ENCODE measurements around the gene DPM1.

DNA sequence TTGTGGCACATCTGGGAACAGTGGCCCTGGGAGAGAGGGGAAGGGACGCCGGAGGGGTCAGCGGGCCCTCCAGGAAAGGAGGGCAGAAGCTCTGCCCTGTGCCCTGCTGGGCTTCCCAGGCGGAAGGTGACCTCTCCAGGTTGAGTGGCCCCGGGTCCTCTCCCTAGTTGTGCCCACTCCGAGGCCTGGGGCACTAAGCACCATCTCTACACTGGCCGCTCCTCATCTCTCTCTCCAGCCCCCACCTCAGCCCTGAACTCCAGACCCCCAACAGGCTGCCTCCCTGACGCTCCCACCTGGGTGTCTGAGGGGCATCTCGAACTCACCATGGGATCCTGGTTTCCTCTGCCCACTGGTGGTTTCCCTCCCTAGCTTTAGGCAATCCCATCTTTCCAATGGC is 46.4 kb upstream of the DPM1 start:
- TF ChIP-seq CHD2 (IDR thresholded peaks at IDR 0.05; ENCODE audit: low read length, partially characterized antibody): no peak
- TF ChIP-seq, protein P1, sequence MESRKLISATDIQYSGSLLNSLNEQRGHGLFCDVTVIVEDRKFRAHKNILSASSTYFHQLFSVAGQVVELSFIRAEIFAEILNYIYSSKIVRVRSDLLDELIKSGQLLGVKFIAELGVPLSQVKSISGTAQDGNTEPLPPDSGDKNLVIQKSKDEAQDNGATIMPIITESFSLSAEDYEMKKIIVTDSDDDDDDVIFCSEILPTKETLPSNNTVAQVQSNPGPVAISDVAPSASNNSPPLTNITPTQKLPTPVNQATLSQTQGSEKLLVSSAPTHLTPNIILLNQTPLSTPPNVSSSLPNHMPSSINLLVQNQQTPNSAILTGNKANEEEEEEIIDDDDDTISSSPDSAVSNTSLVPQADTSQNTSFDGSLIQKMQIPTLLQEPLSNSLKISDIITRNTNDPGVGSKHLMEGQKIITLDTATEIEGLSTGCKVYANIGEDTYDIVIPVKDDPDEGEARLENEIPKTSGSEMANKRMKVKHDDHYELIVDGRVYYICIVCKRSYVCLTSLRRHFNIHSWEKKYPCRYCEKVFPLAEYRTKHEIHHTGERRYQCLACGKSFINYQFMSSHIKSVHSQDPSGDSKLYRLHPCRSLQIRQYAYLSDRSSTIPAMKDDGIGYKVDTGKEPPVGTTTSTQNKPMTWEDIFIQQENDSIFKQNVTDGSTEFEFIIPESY (IDR thresholded peaks at IDR 0.05; ENCODE audit: borderline replicate concordance, low read depth): no peak

Measured in SK-N-SH (cell line).